GM12892 (cell line): Measurements from ENCODE around the gene UGT1A1.

Source experiments
- DNase-seq: peaks from one replicate; pipeline ENCODE4 v3.0.0; 2011; ENCODE audit not compliant: insufficient read length
- FAIRE-seq: peaks from 2 replicates; lab custom pipeline; 2011; peaks lifted over from hg19 to GRCh38; lab: Jason Lieb, UNC
- POLR2A ChIP-seq: IDR thresholded peaks from 2 replicates; pipeline ENCODE4 v1.6.1; 2011; ENCODE audit warnings: low read depth, low read length, control low read depth
- POLR2AphosphoS5 ChIP-seq: IDR thresholded peaks from 2 replicates; pipeline ENCODE4 v1.6.1; 2011; ENCODE audit warnings: low read depth, low read length, control low read depth
- TAF1 ChIP-seq: IDR thresholded peaks from 2 replicates; pipeline ENCODE4 v1.6.1; 2011; ENCODE audit warnings: low read depth, mild to moderate bottlenecking, control low read depth, low read length, borderline replicate concordance

The UGT1A1 gene

DNA sequence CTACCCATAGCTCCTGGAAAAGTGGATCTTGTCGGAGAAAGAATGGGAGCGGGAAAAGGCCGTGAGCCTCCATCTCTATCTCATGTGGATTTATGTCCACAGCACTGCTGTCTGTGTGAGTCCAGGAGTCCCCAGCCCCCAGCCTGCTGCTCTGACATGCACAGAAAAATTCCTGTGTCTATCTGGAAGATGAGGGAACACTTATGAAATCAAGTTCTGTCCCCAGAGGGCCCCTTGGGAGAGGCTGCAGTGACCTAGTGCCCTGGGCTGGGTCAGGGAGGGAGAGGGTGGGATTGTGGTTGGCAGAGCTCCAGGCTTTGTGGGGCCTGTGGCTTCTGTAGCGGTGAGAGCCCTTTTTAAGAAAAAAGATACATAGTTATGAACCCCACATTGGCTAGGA, 56.7 kb downstream of the UGT1A1 start:
- no peak for TF ChIP-seq POLR2A
- no peak for TF ChIP-seq TAF1
- no peak for TF ChIP-seq POLR2AphosphoS5
- FAIRE-seq (no peak), DNase-seq (no peak)

DNA sequence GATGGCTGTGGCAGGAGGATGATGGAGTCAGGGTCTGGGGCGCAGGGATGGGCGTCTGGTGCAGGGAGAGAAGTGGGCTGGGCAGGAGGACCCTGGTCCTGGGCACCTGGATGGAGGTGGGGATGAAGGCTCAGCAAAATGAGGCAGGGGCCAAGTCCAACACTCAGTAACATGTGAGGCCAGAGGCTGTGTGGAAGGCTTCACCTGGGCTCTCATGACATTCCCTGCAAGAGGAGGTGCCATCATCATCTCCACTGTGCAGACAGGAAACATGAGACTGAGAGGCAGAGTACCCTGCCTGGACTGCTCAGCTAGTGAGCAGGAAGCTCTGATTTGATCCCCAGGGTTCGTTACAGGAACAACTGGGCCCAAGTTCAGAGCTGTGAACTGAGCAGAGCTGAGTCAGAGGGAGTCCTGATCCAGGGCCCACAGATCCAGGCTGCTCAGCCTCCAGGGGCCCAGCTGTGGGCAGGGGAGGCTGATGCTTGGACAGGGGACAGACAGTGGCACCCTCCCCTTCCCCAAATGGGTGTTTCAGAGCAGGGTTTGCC, 57.4 kb downstream of the UGT1A1 start:
- FAIRE-seq (no peak), DNase-seq (no peak)
- no peak for TF ChIP-seq POLR2A
- TF ChIP-seq TAF1 = no peak
- no peak for TF ChIP-seq POLR2AphosphoS5

DNA sequence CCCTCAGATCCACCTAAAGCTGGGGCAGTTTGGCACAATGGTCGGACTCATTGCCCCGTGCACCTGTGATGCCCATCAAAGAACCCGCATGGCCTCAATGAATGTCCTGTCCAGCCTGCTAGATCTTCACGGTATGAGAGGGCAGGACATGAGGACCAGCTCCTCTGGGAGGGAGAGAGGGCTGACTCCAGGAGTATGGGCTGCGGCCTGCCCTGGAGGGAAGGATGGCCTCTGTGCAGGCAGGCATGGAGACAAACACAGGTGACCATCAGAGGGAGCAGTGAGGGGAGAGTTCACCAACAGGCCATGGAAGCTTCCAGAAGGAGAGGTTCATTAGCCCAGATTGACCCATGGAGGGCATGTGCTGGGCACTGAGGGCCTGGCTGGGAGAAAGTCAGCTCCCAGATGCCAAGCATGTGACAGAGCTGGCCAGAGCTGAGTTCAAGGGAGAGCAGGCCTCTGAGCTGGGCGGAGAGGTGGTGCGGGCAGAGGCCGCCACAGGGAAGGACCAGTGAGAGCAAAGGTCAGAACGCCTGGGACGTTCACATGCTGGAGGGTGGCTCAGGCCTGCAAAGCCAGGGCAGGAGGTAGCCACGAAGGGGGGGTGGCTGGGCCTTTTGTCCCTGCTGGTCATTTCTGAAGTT, 58.0 kb downstream of the UGT1A1 start:
- FAIRE-seq = no peak
- no peak for DNase-seq
- TF ChIP-seq TAF1 = no peak
- no peak for TF ChIP-seq POLR2AphosphoS5
- TF ChIP-seq POLR2A = no peak

DNA sequence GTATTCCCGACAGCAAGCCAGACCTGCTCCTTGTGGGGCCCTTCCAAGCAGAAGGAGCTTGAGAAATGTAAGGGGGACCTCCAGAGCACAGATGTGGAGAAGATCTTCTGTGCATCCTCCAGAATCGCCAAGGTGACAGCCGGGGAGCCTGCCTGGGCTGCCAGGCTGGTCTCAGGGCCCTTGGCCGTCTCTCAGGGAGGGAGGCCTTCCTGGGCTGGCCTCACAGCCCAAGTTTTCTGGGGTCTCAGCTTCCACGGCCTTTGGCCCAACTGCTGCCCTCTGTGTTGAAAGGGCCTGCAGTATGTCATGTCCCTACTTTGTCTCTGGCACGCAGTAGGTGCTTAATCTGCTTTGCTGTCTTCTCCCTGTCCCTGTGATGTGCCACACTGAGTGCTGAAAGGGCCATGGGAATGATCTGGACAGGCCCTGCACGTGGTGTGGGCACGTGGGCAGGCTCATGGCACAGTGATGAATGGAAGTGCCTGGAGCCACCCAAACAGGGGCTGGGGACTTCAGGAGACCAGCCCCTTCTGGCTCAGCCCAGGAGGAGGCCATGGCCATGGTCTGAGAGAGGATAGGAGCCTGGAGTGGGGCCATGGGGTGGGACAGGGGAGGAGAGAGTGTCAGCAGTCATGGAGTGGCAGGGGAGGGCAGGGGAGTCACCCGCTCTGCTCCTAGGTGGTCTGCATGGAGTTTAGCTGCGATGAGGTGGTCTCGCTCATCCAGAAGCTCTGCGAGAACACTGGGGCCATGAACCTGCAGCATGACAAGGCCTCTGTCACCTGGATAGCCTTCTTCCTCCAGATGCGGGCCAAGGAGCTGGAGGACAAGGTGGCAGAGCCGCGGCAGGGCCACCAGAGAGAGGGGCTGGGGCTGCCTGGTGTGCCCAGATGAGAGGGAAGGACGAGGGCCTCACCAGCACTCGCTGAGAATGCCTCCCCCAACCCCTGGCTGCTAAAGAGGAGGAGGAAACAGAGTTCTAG, 58.9 kb downstream of the UGT1A1 start:
- DNase-seq (no peak), FAIRE-seq (no peak)
- TF ChIP-seq POLR2A (no peak), POLR2AphosphoS5 (no peak), TAF1 (no peak)

DNA sequence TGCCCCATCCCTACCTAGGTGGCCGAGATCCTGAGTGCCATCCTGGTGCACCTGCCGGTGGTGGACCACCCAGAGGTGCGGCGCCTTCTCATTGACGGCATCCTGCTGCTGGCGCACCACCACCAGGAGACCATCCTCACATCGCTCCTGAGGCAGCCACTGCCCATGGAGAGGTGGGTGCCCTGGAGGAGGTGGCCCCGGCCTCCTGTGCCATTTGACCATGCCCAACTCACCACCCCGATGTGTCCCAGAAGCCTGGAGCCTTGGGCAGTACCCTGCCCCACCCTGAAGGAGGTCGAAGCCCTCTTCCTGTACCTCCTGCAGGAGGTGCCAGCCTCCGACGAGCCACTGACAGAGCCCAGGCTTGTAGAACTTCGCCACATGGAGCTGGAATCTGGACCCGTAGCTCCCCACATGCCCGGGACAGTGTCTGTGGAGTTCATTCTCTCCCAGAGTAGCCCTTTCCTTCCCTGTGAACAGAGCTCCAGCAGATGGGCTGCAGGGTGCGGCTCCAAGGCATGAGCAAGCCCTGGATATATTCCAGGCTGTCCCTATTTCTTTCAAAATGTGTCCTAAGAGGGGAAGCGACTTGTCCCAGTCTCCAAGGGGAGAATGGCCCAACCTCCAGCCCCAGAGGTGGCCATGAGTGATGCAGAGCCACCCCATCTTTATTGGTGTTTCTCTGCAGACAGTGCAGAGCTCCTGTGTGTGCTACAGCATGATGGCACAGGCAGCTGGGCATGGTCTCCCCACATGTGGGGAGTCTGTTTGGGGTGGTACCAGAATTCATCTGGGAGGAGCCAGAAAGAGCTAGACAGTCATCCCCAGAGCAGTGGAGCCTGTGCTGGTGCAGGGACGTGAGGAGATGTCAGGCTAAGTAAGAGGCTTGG, 60.1 kb downstream of the UGT1A1 start:
- DNase-seq = no peak
- no peak for TF ChIP-seq POLR2AphosphoS5
- TF ChIP-seq POLR2A = no peak
- TF ChIP-seq TAF1 = no peak
- no peak for FAIRE-seq

DNA sequence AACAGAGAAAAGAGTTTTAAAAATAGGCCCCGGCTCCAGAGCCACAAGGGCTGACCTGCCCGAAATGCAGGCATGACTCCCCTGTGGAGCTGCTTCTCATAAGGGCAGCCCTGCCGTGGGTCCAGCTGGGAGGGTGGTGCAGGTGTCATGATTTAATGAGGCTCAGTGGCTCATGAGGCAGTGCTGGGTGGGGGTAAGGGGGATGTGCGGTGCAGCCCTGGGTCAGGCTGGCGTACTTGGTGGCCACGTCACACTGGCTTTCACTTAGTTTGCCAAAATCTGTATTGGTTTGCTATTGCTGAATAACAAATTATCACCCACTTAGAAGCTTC, 60.7 kb downstream of the UGT1A1 start:
- TF ChIP-seq POLR2A (no peak), POLR2AphosphoS5 (no peak), TAF1 (no peak)
- DNase-seq (no peak), FAIRE-seq (no peak)

DNA sequence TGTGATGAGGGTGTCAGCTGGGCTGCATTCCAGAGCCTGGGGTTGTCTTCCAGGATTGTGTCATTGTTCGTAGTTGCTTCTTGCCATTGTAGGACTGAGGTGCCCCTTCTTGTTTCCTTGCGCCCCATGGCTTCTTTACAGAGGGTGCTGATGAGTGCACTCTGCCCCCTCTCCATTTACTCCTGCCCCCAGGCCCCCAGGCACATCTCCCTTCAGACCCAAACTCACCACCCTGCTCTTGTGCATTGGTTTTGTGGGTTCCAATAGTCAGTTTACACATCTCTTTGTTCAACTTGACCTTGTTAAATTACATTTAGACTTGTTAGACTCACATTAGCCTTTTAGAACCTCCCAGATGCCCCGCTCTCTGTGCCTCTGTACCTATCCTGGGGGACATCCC, 61.1 kb downstream of the UGT1A1 start:
- no peak for FAIRE-seq
- DNase-seq = no peak
- TF ChIP-seq TAF1 (no peak), POLR2AphosphoS5 (no peak), POLR2A (no peak)

DNA sequence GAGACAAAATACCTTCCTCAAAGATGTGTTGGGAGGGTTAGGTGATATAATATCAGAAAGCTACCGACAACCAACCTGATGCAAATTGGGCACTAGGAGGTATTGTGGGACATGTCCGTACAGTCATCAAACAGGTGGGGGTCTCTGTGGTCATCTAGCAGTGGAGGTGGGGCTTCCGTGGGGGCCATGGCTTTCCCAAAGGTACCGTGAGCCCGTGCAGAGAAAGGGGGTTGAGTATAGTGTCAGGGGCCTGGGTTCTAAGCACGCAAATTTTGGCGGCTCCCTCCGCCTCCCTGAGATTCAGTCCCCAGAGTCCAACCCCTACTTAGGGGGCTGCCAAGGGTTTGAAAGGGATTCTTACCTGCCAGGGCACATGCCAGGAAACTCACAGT, 61.6 kb downstream of the UGT1A1 start:
- DNase-seq (no peak), FAIRE-seq (no peak)
- TF ChIP-seq POLR2A = no peak

DNA sequence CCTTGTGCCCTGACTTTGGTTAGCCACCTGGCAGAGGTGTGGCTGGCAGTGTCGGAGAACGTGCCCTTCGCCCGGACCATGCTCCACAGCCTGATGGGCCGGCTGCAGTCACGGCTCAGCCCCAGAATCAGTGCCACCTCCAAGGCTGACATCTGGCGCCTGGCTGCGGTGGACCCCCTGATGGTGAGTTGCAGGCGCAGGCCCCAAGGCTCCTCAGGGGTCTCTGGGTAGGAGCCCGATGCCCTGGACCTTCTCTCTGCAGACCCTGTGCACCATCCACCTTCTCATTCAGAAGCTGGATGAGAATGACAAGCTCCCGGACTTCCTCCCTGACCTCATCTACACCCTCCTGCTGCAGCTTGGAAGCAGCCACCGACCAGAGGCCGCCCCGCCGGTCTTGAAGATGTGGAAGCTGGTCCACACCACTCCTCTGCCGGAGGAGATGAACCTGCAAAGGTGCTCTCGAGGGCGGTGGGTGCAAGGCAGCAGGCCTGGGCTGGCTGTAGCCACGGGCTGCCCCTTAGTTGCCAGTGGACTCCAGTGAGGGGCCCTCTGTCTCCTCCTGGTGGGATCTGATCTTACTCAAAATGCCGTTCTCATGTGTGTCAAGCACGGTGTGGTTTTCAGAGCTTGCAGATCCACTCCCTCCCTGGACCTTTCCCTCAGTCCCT, 62.2 kb downstream of the UGT1A1 start:
- TF ChIP-seq POLR2A (no peak), TAF1 (no peak), POLR2AphosphoS5 (no peak)
- no peak for DNase-seq
- no peak for FAIRE-seq
